MCF 10A (cell line): Measurements from ENCODE around the gene SETBP1. TPM values are rescaled to one million over a fixed set of nuclear protein-coding genes. Genes with fewer than 3 reads are reported as not detected.

Source experiments
- BruUV-seq: library from RNA; stranded (reverse); fragments of 400-500 nt; replicated peaks from 2 replicates; lab custom pipeline; 2021; lab: Mats Ljungman, UMichigan
- CTCF ChIA-PET: fragments of 300-600 bp; sonication (Branson Sonifier 250); formaldehyde crosslinking; extraction: SDS; loops from one replicate; lab custom pipeline; 2021; ENCODE audit warnings: antibody characterized with exemption, inconsistent platforms; lab: Yijun Ruan, JAX
- POLR2A ChIA-PET: fragments of 300-600, 350-650 bp; sonication (Branson Sonifier 250); formaldehyde crosslinking; extraction: SDS; loops from one replicate; lab custom pipeline; 2020; ENCODE audit warnings: antibody characterized with exemption, inconsistent platforms; lab: Yijun Ruan, JAX
- DNase-seq: peaks from one replicate; pipeline ENCODE4 v3.0.0-alpha.2; 2018; ENCODE audit not compliant: unreplicated experiment
- H3K27ac Mint-ChIP-seq: one replicate; pipeline ENCODE4 v1.8.0; 2022; ENCODE audit warnings: mild to moderate bottlenecking, low read depth, mixed read lengths; ENCODE audit not compliant: unreplicated experiment
- H3K27me3 Mint-ChIP-seq: one replicate; pipeline ENCODE4 v1.8.0; 2022; ENCODE audit warnings: mixed read lengths; ENCODE audit not compliant: insufficient read depth, unreplicated experiment
- H3K36me3 Mint-ChIP-seq: one replicate; pipeline ENCODE4 v1.8.0; 2022; ENCODE audit warnings: mild to moderate bottlenecking, moderate library complexity, mixed read lengths; ENCODE audit not compliant: insufficient read depth, unreplicated experiment
- H3K4me1 Mint-ChIP-seq: one replicate; pipeline ENCODE4 v1.8.0; 2022; ENCODE audit warnings: mixed read lengths; ENCODE audit not compliant: insufficient read depth, unreplicated experiment
- H3K4me3 Mint-ChIP-seq: one replicate; pipeline ENCODE4 v1.8.0; 2022; ENCODE audit warnings: mild to moderate bottlenecking, moderate library complexity, mixed read lengths; ENCODE audit not compliant: unreplicated experiment
- H3K9me3 Mint-ChIP-seq: one replicate; pipeline ENCODE4 v1.8.0; 2022; ENCODE audit warnings: mixed read lengths; ENCODE audit not compliant: unreplicated experiment
- intact Hi-C: fragments of 100-400 bp; cut with micrococcal nuclease; formaldehyde crosslinking; loops from 2 replicates; pipeline ENCODE4 v1.14.1; 2022
- total RNA-seq: library from RNA; stranded (reverse); gene quantifications from 2 replicates; pipeline ENCODE4 v1.2.3, GENCODE V29; 2022
- TF ChIP-seq, protein P1 (sequence below): fragments of 200-600 bp; IDR thresholded peaks from one replicate; pipeline ENCODE4 v1.8.0; 2022; ENCODE audit warnings: antibody characterized with exemption, mild to moderate bottlenecking; ENCODE audit not compliant: unreplicated experiment

The SETBP1 gene
- total RNA-seq, 1 experiment from 2014 or later = 4.8 TPM

DNA sequence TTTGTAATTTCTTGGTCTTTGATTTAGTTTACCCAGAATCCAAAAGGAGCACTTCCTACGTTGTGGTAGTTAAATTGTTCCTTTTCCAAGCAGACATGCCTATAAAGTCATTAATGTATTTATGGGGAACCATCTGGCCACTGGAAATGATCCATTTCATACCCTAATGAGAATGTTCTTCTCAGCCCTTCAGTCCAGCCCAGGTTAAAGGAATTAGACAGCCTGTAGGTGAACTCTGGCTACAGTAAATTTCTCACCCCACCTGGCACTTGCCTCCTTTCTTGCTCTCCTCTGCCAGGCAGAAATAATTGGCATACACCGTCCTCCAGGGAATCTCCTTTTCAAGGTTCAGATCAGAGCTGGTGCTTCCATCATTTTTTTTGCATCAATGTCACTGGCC is 121.1 kb downstream of the SETBP1 start:
- Mint-ChIP-seq H3K27ac (no peak overlapping the region), H3K9me3 (peaks cover 7% of the 10 kb centered on the region), H3K4me1 (peaks cover 8% of the 10 kb centered on the region), H3K27me3 (no peaks in the 10 kb centered on the region), H3K4me3 (no peak overlapping the region), H3K36me3 (no peaks in the 10 kb centered on the region)
- intact Hi-C loops = no loop called here
- TF ChIP-seq, protein P1, sequence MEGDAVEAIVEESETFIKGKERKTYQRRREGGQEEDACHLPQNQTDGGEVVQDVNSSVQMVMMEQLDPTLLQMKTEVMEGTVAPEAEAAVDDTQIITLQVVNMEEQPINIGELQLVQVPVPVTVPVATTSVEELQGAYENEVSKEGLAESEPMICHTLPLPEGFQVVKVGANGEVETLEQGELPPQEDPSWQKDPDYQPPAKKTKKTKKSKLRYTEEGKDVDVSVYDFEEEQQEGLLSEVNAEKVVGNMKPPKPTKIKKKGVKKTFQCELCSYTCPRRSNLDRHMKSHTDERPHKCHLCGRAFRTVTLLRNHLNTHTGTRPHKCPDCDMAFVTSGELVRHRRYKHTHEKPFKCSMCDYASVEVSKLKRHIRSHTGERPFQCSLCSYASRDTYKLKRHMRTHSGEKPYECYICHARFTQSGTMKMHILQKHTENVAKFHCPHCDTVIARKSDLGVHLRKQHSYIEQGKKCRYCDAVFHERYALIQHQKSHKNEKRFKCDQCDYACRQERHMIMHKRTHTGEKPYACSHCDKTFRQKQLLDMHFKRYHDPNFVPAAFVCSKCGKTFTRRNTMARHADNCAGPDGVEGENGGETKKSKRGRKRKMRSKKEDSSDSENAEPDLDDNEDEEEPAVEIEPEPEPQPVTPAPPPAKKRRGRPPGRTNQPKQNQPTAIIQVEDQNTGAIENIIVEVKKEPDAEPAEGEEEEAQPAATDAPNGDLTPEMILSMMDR = no peak
- DNase-seq = no peak
- BruUV-seq = no TSS peak
- ChIA-PET POLR2A (interaction anchor here (0.7 kb wide), 1 partner anchor 46 kb away, joined by 3 read pairs; no protein-coding TSS in a partner anchor), CTCF (interaction anchor here (0.6 to 0.8 kb wide), 2 partner anchors 39 to 639 kb away, joined by 3 to 4 read pairs; no protein-coding TSS in a partner anchor)

- POLR2A ChIA-PET = interaction anchor here (0.5 kb wide), 1 partner anchor 154 kb away, joined by 3 read pairs; no protein-coding TSS in a partner anchor
- Mint-ChIP-seq H3K4me3 (no peak overlapping the region), H3K36me3 (no peaks in the 10 kb centered on the region), H3K9me3 (peaks cover 7% of the 10 kb centered on the region), H3K27ac (no peak overlapping the region), H3K27me3 (no peaks in the 10 kb centered on the region), H3K4me1 (peaks cover 5% of the 10 kb centered on the region)
- intact Hi-C loops = no loop called here
- BruUV-seq = no TSS peak
- no peak for DNase-seq
- CTCF ChIA-PET = no interaction called here
- TF ChIP-seq, protein P1 = no peak
Measured at GRCh38 chr18:44802508-44802907, 121.8 kb downstream of the SETBP1 start.

GRCh38 chr18:44803019-44803650 is 122.4 kb downstream of the SETBP1 start:
- no peaks in the 10 kb centered on the region for H3K27me3 Mint-ChIP-seq
- no peak overlapping the region for H3K27ac Mint-ChIP-seq
- no peaks in the 10 kb centered on the region for H3K36me3 Mint-ChIP-seq
- ChIA-PET POLR2A (no interaction called here), CTCF (interaction anchor here (0.6 kb wide), 1 partner anchor 102 kb away, joined by 4 read pairs; no protein-coding TSS in a partner anchor)
- no peak for DNase-seq
- peaks cover 7% of the 10 kb centered on the region for H3K9me3 Mint-ChIP-seq
- intact Hi-C loops = no loop called here
- no peak overlapping the region for H3K4me3 Mint-ChIP-seq
- TF ChIP-seq, protein P1 = no peak
- H3K4me1 Mint-ChIP-seq = peaks cover 5% of the 10 kb centered on the region
- BruUV-seq = no TSS peak

DNA sequence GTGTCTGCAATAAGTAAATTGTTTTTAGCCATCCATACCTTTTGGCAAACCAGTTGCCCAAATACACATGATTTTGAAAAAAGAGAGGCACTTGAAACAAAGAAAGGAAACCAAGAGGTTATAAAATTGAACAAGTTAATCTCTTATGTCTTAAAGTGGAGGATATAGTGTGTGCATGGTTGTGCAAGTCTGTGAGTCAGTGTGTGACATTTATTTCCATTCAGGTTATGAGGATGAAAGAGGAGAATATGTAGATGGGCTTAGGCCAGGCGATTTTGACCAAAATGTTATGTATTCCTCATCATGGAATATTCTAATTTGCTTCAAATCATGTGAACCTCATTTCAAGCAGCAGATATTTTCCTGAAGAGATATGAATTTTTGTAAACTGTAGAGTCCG is 123.3 kb downstream of the SETBP1 start:
- no peak for DNase-seq
- intact Hi-C loops = no loop called here
- H3K9me3 Mint-ChIP-seq = peaks cover 7% of the 10 kb centered on the region
- H3K4me1 Mint-ChIP-seq = peaks cover 5% of the 10 kb centered on the region
- BruUV-seq = no TSS peak
- no peaks in the 10 kb centered on the region for H3K36me3 Mint-ChIP-seq
- POLR2A ChIA-PET = no interaction called here
- TF ChIP-seq, protein P1 = no peak
- CTCF ChIA-PET = interaction anchor here (0.7 kb wide), 1 partner anchor 641 kb away, joined by 3 read pairs; no protein-coding TSS in a partner anchor
- H3K27me3 Mint-ChIP-seq = no peaks in the 10 kb centered on the region
- no peak overlapping the region for H3K4me3 Mint-ChIP-seq
- H3K27ac Mint-ChIP-seq = no peak overlapping the region
